SK-N-SH (cell line): ENCODE results near the gene HDAC7. TPM values are rescaled to one million over a fixed set of nuclear protein-coding genes. Genes with fewer than 3 reads are reported as not detected.

Experiments used
- CTCF ChIA-PET: fragments of 300-600, 350-600 bp; formaldehyde crosslinking; extraction: SDS; loops from one replicate; lab custom pipeline; 2021; lab: Yijun Ruan, JAX
- POLR2A ChIA-PET: fragments of 350-600 bp; sonication (Branson Sonifier 250); formaldehyde crosslinking; extraction: SDS; loops from one replicate; lab custom pipeline; 2020; ENCODE audit warnings: antibody characterized with exemption, inconsistent platforms; lab: Yijun Ruan, JAX
- DNase-seq: peaks from one replicate; pipeline ENCODE4 v3.0.0; 2012
- H2AFZ ChIP-seq: fragments of 200-600 bp; sonication (generic); 2 replicates; pipeline ENCODE4 v1.8.1; 2016; ENCODE audit warnings: antibody characterized with exemption, mild to moderate bottlenecking, low read depth
- H3F3A ChIP-seq: fragments of 200-600 bp; sonication (generic); replicated peaks from 2 replicates; pipeline ENCODE3; 2016; ENCODE audit warnings: antibody characterized with exemption, mild to moderate bottlenecking; ENCODE audit not compliant: insufficient read depth
- H3K27ac ChIP-seq, 2 experiments: fragments of 200-500 bp in 1 of 2; fragments of 200-600 bp in 1 of 2; sonication (Bioruptor generic) in 1 of 2; sonication (generic), shearing (Covaris generic) in 1 of 2; 2 replicates each; pipeline versions ENCODE4 v1.5.1 to v1.6.1; 2014 to 2016; ENCODE audit warnings: low read depth in 2 of 2, inconsistent platforms in 1 of 2, low read length in 1 of 2, mild to moderate bottlenecking in 1 of 2, mixed read lengths in 1 of 2
- H3K27me3 ChIP-seq: fragments of 200-600 bp; sonication (generic), shearing (Covaris generic); 2 replicates; pipeline ENCODE4 v1.6.1; 2016; ENCODE audit warnings: mixed run types; ENCODE audit not compliant: insufficient read depth
- H3K36me3 ChIP-seq, 2 experiments: fragments of 200-500 bp in 1 of 2; fragments of 200-600 bp in 1 of 2; sonication (Bioruptor generic) in 1 of 2; sonication (generic) in 1 of 2; replicated peaks in 1 of 2; 2 replicates each; pipeline versions ENCODE3 to v1.5.1; 2014 to 2016; ENCODE audit warnings: low read length in 1 of 2, mild to moderate bottlenecking in 1 of 2; ENCODE audit not compliant: insufficient read depth in 2 of 2, control insufficient read depth in 1 of 2
- H3K4me1 ChIP-seq, 2 experiments: fragments of 200-500 bp in 1 of 2; fragments of 200-600 bp in 1 of 2; sonication (Bioruptor generic) in 1 of 2; sonication (generic), shearing (Covaris generic) in 1 of 2; 2 replicates each; pipeline versions ENCODE4 v1.5.1 to v1.6.1; 2014 to 2016; ENCODE audit warnings: low read depth in 1 of 2, low read length in 1 of 2, mixed run types in 1 of 2; ENCODE audit not compliant: insufficient read depth in 2 of 2, control insufficient read depth in 1 of 2
- H3K4me2 ChIP-seq: fragments of 200-600 bp; sonication (generic), shearing (Covaris generic); 2 replicates; pipeline ENCODE4 v1.6.1; 2017; ENCODE audit warnings: mixed run types
- H3K4me3 ChIP-seq, 2 experiments: fragments of 200-500 bp in 1 of 2; fragments of 200-600 bp in 1 of 2; sonication (Bioruptor generic) in 1 of 2; sonication (generic), shearing (Covaris generic) in 1 of 2; 2 replicates each; pipeline versions ENCODE4 v1.5.1 to v1.8.1; 2014 to 2016; ENCODE audit warnings: low read depth in 2 of 2, inconsistent platforms in 1 of 2, low read length in 1 of 2, mild to moderate bottlenecking in 1 of 2, mixed read lengths in 1 of 2, moderate library complexity in 1 of 2
- H3K79me2 ChIP-seq: fragments of 200-600 bp; sonication (generic); 2 replicates; pipeline ENCODE4 v1.8.1; 2017; ENCODE audit warnings: mild to moderate bottlenecking; ENCODE audit not compliant: insufficient read depth
- H3K9ac ChIP-seq: fragments of 200-600 bp; sonication (generic); 2 replicates; pipeline ENCODE4 v1.6.1; 2017; ENCODE audit warnings: mixed run types
- H3K9me2 ChIP-seq: fragments of 200-600 bp; sonication (generic); 2 replicates; pipeline ENCODE4 v1.6.1; 2017; ENCODE audit warnings: mixed run types
- H3K9me3 ChIP-seq: fragments of 200-600 bp; sonication (generic); 2 replicates; pipeline ENCODE4 v1.6.1; 2017; ENCODE audit warnings: mixed run types, mild to moderate bottlenecking, moderate library complexity
- H4K20me1 ChIP-seq: fragments of 200-600 bp; sonication (generic); 2 replicates; pipeline ENCODE4 v1.6.1; 2017; ENCODE audit warnings: mild to moderate bottlenecking, mixed run types; ENCODE audit not compliant: insufficient read depth
- CHD2 ChIP-seq: fragments of 150-350 bp; IDR thresholded peaks from 2 replicates; pipeline ENCODE4 v1.6.1; 2018; ENCODE audit warnings: low read length; ENCODE audit not compliant: partially characterized antibody
- CTCF ChIP-seq: fragments of 200-600 bp; sonication (generic); IDR thresholded peaks from 2 replicates; pipeline ENCODE4 v1.6.1; 2017; ENCODE audit warnings: antibody characterized with exemption, mild to moderate bottlenecking, moderate library complexity
- ELF1 ChIP-seq: IDR thresholded peaks from 2 replicates; pipeline ENCODE4 v1.4.0; 2012
- EP300 ChIP-seq, 2 experiments: IDR thresholded peaks; 2 replicates each; pipeline versions ENCODE4 v1.4.0 to v1.6.1; 2012; ENCODE audit warnings: borderline replicate concordance in 1 of 2, low read depth in 1 of 2, low read length in 1 of 2
- EZH2phosphoT487 ChIP-seq: fragments of 200-600 bp; sonication (generic); IDR thresholded peaks from 2 replicates; pipeline ENCODE4 v1.6.1; 2017; ENCODE audit warnings: low read depth, mixed run types, mild to moderate bottlenecking, antibody characterized with exemption, moderate library complexity, borderline replicate concordance
- FOXJ3 ChIP-seq: sonication (generic); formaldehyde crosslinking; IDR thresholded peaks from 2 replicates; pipeline ENCODE4 v1.5.1; 2020; ENCODE audit warnings: mild to moderate bottlenecking, missing genetic modification reagents
- JUND ChIP-seq: IDR thresholded peaks from 2 replicates; pipeline ENCODE4 v1.4.0; 2012
- MEF2A ChIP-seq: IDR thresholded peaks from 2 replicates; pipeline ENCODE4 v1.4.0; 2012; ENCODE audit warnings: low read depth, borderline replicate concordance
- MXI1 ChIP-seq: IDR thresholded peaks from 2 replicates; pipeline ENCODE4 v1.6.1; 2012; ENCODE audit warnings: mild to moderate bottlenecking, low read depth, low read length, improper control_type of control experiment
- NFIC ChIP-seq: IDR thresholded peaks from 2 replicates; pipeline ENCODE4 v1.4.0; 2012; ENCODE audit warnings: borderline replicate concordance
- NRF1 ChIP-seq: IDR thresholded peaks from 2 replicates; pipeline ENCODE4 v1.6.1; 2012; ENCODE audit warnings: low read depth, mild to moderate bottlenecking, low read length
- PBX3 ChIP-seq: IDR thresholded peaks from 2 replicates; pipeline ENCODE4; 2012
- RAD21 ChIP-seq: IDR thresholded peaks from 2 replicates; pipeline ENCODE4 v1.6.1; 2012; ENCODE audit warnings: mild to moderate bottlenecking, low read length
- RCOR1 ChIP-seq: fragments of 150-350 bp; IDR thresholded peaks from 2 replicates; pipeline ENCODE4 v1.6.1; 2017; ENCODE audit warnings: antibody characterized with exemption, low read length
- SMC3 ChIP-seq: IDR thresholded peaks from 2 replicates; pipeline ENCODE4 v1.6.1; 2012; ENCODE audit warnings: low read depth, low read length, improper control_type of control experiment
- TEAD4 ChIP-seq: IDR thresholded peaks from 2 replicates; pipeline ENCODE4 v1.4.0; 2012; ENCODE audit warnings: mild to moderate bottlenecking, borderline replicate concordance; ENCODE audit not compliant: insufficient read depth
- ZBTB33 ChIP-seq: IDR thresholded peaks from 2 replicates; pipeline ENCODE4 v1.4.0; 2012; ENCODE audit warnings: low read depth, borderline replicate concordance
- WGBS: methylation state at CpG from one replicate; pipeline ENCODE4 v1.1.6; 2017; ENCODE audit warnings: low lambda C conversion rate; 5-methylcytosine and 5-hydroxymethylcytosine counted together
- polyA plus RNA-seq, 3 experiments: library from polyadenylated mRNA; depleted of rRNA; stranded (reverse); fragments of >200 nt; gene quantifications; 2 replicates each; pipeline ENCODE4 v1.2.3, GENCODE V29; 2012

Gene HDAC7
- polyA plus RNA-seq, 1 of the 3 experiments (the other 2 are of a cell fraction): 51.0 TPM

DNA sequence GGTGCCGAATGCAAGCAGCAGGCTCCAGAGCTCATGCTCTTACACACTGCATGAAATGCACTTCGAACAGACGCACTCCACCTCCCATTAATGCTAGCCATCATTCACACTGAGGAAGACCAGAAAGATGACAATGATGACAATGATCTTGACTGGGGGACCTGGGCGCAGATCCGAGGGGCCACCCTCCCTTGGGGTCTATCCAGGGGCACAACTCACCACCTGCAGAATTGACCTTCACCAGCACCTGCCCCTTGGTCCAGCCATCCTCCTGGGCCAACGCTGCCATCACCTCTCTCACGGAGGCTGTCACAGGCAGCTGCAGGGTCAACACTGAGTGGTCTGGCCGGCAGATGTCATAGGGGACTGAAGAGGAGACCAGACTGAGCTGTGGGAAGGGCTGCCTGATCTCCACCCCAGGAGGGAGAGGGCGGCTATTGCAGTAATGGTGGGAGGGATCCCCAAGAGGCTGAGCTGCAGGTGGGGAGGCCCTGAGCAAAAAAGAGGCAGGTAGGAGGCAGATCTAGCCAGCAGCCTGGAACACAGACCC lies 76.3 kb downstream of the HDAC7 start:
- no peaks in the 10 kb centered on the region for H3K9me2 ChIP-seq
- 57% methylated on average over 9 of the region's 9 CpGs for WGBS
- no peak overlapping the region for H2AFZ ChIP-seq
- H3K9me3 ChIP-seq: no peaks in the 10 kb centered on the region
- no peak overlapping the region for H3K4me3 ChIP-seq
- peaks cover 13 to 29% of the 10 kb centered on the region in 2 experiments; a peak in 3 of 4 replicates for H3K4me1 ChIP-seq
- no peaks in the 10 kb centered on the region for H4K20me1 ChIP-seq
- H3K79me2 ChIP-seq: no peaks in the 10 kb centered on the region
- CTCF ChIA-PET: interaction anchor here (1.1 to 43.0 kb wide), 15 partner anchors 14 to 97 kb away, joined by 3 to 1294 read pairs (median 9); partner anchors contain the start of genes ENDOU, RAPGEF3 and SLC48A1
- H3F3A ChIP-seq: no peaks in the 10 kb centered on the region
- peak; percentile 53 for DNase-seq
- no peak overlapping the region for H3K4me2 ChIP-seq
- H3K9ac ChIP-seq: no peak overlapping the region
- H3K36me3 ChIP-seq: no peaks in the 10 kb centered on the region
- POLR2A ChIA-PET: interaction anchor here (0.6 to 1.1 kb wide), 2 partner anchors 37 to 362 kb away, joined by 3 read pairs; partner anchors contain the start of gene RPAP3
- TF ChIP-seq NRF1 (no peak), JUND (no peak), NFIC (no peak), PBX3 (no peak), FOXJ3 (CRISPR knock-in tag) (no peak), ELF1 (no peak), CHD2 (no peak), TEAD4 (no peak), MXI1 (no peak), EP300 (IDR thresholded peaks at IDR 0.05; ENCODE audit: borderline replicate concordance in 1 of 2, low read depth in 1 of 2, low read length in 1 of 2) (no peak)
- H3K27me3 ChIP-seq: no peaks in the 10 kb centered on the region
- no peak overlapping the region for H3K27ac ChIP-seq

GRCh38 chr12:47742253-47742825 lies 77.4 kb downstream of the HDAC7 start:
- WGBS: 54% methylated on average over 7 of the region's 7 CpGs
- DNase-seq: peak; percentile 72
- TF ChIP-seq EZH2phosphoT487 (no peak), RCOR1 (peak; percentile 51; the same call in 1 of the 2 replicates), MEF2A (no peak), JUND (no peak), RAD21 (peak; percentile 82), SMC3 (peak; percentile 79), CTCF (peak; percentile 98), ZBTB33 (no peak)
- TF ChIP-seq, all 33 proteins: peak for 4
- Histone ChIP-seq H3K9me3 (no peaks in the 10 kb centered on the region), H3K79me2 (no peaks in the 10 kb centered on the region), H3K9ac (no peak overlapping the region), H2AFZ (no peak overlapping the region), H4K20me1 (no peaks in the 10 kb centered on the region), H3K36me3 (no peaks in the 10 kb centered on the region), H3K4me2 (no peak overlapping the region), H3K4me1 (peaks cover 14 to 39% of the 10 kb centered on the region in 2 experiments; a peak in 3 of 4 replicates), H3K4me3 (no peak overlapping the region), H3F3A (no peaks in the 10 kb centered on the region), H3K27me3 (no peaks in the 10 kb centered on the region), H3K9me2 (no peaks in the 10 kb centered on the region), H3K27ac (no peak overlapping the region)
- CTCF ChIA-PET: interaction anchor here (0.7 to 43.0 kb wide), 29 partner anchors 15 to 408 kb away, joined by 3 to 1294 read pairs (median 6); partner anchors contain the start of genes ENDOU, HDAC7, RAPGEF3 and SLC48A1
- POLR2A ChIA-PET: interaction anchor here (0.6 kb wide), 1 partner anchor 1046 kb away, joined by 3 read pairs; the partner anchor contains the start of gene ADCY6
